Sigmoid colon (tissue), 7 donors: ENCODE data around the gene STAC. TPM values are rescaled to one million over a fixed set of nuclear protein-coding genes. Genes with fewer than 3 reads are reported as not detected.

Source experiments
- DNase-seq: peaks from one replicate; pipeline ENCODE4 v3.0.0-alpha.2; 2019
- H3K27ac ChIP-seq, 4 donors: fragments of 200-600 bp; sonication (generic); one replicate each; pipeline ENCODE4 v1.5.1; 2016 to 2019; ENCODE audit warnings: mild to moderate bottlenecking in 1 of 4
- H3K27me3 ChIP-seq, 3 donors: fragments of 200-600 bp; sonication (generic); one replicate each; pipeline ENCODE4 v1.5.1; 2019; ENCODE audit warnings: mild to moderate bottlenecking in 1 of 3
- H3K36me3 ChIP-seq, 4 donors: fragments of 200-600 bp; sonication (generic); one replicate each; pipeline ENCODE4 v1.5.1; 2016 to 2019
- H3K4me1 ChIP-seq, 4 donors: fragments of 200-600 bp; sonication (generic); one replicate each; pipeline ENCODE4 v1.5.1; 2017 to 2019
- H3K4me3 ChIP-seq, 4 donors: fragments of 200-600 bp; sonication (generic); one replicate each; pipeline ENCODE4 v1.5.1; 2017 to 2019; ENCODE audit warnings: mild to moderate bottlenecking in 2 of 4, moderate library complexity in 1 of 4
- H3K9me3 ChIP-seq, 4 donors: fragments of 200-600 bp in 3 of 4; sonication (generic) in 3 of 4; one replicate each; pipeline versions ENCODE4 v1.5.1 to v1.6.1; 2013 to 2019
- CTCF ChIP-seq, 4 experiments: fragments of 450-650 bp in 3 of 4; fragments of 200-600 bp in 1 of 4; IDR thresholded peaks; one replicate each; pipeline ENCODE4 v1.5.1; 2016 to 2019; ENCODE audit warnings: antibody characterized with exemption in 4 of 4, mild to moderate bottlenecking in 3 of 4, moderate library complexity in 2 of 4
- EP300 ChIP-seq, 4 donors: sonication (generic); formaldehyde crosslinking; IDR thresholded peaks; one replicate each; pipeline ENCODE4 v1.6.1; 2017; ENCODE audit warnings: antibody characterized with exemption in 4 of 4
- POLR2A ChIP-seq, 2 donors: fragments of 450-650 bp; IDR thresholded peaks; one replicate each; pipeline ENCODE4 v1.6.1; 2016; ENCODE audit warnings: antibody characterized with exemption in 2 of 2, mild to moderate bottlenecking in 2 of 2, moderate library complexity in 2 of 2
- POLR2AphosphoS5 ChIP-seq, 4 donors: sonication (generic); formaldehyde crosslinking; IDR thresholded peaks; one replicate each; pipeline ENCODE4 v1.6.1; 2017; ENCODE audit warnings: antibody characterized with exemption in 4 of 4
- WGBS, 2 donors: extraction: QIAGEN DNeasy Blood & Tissue Kit; methylation state at CpG; one replicate each; pipeline ENCODE4 v1.1.7; 2013; 5-methylcytosine and 5-hydroxymethylcytosine counted together
- intact Hi-C: fragments of 100-400 bp; cut with DNase I; formaldehyde crosslinking; loops from one replicate; pipeline ENCODE4 v1.15.1; 2023
- polyA plus RNA-seq, 3 donors: library from polyadenylated mRNA; stranded (reverse); fragments of 200-250 nt; gene quantifications; one replicate each; pipeline ENCODE4 v1.2.3, GENCODE V29; 2013
- total RNA-seq, 4 donors: library from RNA; depleted of rRNA; stranded (reverse); fragments of >200 nt; gene quantifications; one replicate each; pipeline ENCODE4 v1.1.0, GENCODE V29; 2016
- donor health status: healthy with polysubstance abuse.
- donor health status: Bipolar disorder and iron deficiency.
- donor health status: healthy.

Gene STAC
- total and polyA plus RNA-seq, 7 donors, result 0.42 to 39.6 (median 17.4) TPM; not detected in 2

- no peak for TF ChIP-seq POLR2A (IDR thresholded peaks at IDR 0.05)
- no peak for TF ChIP-seq EP300 (IDR thresholded peaks at IDR 0.05)
- no peak for TF ChIP-seq CTCF (IDR thresholded peaks at IDR 0.05)
- TF ChIP-seq POLR2AphosphoS5 (IDR thresholded peaks at IDR 0.05), result no peak
- H3K4me1 ChIP-seq, result no peaks in the 10 kb centered on the region
- no peaks in the 10 kb centered on the region for H3K27me3 ChIP-seq
- intact Hi-C loops, result no loop called here
- peaks cover 0 to 4% (median 0%) of the 10 kb centered on the region in 4 donors for H3K9me3 ChIP-seq
- H3K36me3 ChIP-seq, result no peaks in the 10 kb centered on the region
- WGBS, 2 donors, result 49 to 70% methylated on average over 2 of the region's 2 CpGs
- no peak overlapping the region for H3K4me3 ChIP-seq
- no peak overlapping the region for H3K27ac ChIP-seq
- no peak for DNase-seq
Measured at GRCh38 chr3:36417237-36417636, 36.9 kb downstream of the STAC start.

- WGBS, 2 donors, result 83 to 85% methylated on average over 1 of the region's 1 CpG
Measured at GRCh38 chr3:36418296-36418695, 38.0 kb downstream of the STAC start.

GRCh38 chr3:36428445-36428844 lies 48.1 kb downstream of the STAC start:
- Histone ChIP-seq H3K9me3 (no peaks in the 10 kb centered on the region), H3K4me3 (no peak overlapping the region), H3K4me1 (no peaks in the 10 kb centered on the region), H3K27ac (no peak overlapping the region), H3K27me3 (no peaks in the 10 kb centered on the region), H3K36me3 (no peaks in the 10 kb centered on the region)
- no peak for TF ChIP-seq POLR2AphosphoS5 (IDR thresholded peaks at IDR 0.05)
- TF ChIP-seq EP300 (IDR thresholded peaks at IDR 0.05), result no peak
- no peak for TF ChIP-seq POLR2A (IDR thresholded peaks at IDR 0.05)
- intact Hi-C loops, result no loop called here
- 82% methylated on average over 4 of the region's 4 CpGs for WGBS, 2 donors
- no peak for DNase-seq

More at GRCh38 chr3:36418296-36418695, 38.0 kb downstream of the STAC start:
- Histone ChIP-seq H3K36me3 (no peaks in the 10 kb centered on the region), H3K9me3 (peaks cover 0 to 4% (median 0%) of the 10 kb centered on the region in 4 donors), H3K27me3 (no peaks in the 10 kb centered on the region), H3K27ac (no peak overlapping the region), H3K4me1 (no peaks in the 10 kb centered on the region), H3K4me3 (no peak overlapping the region)
- DNase-seq, result no peak
- intact Hi-C loops, result no loop called here
- no peak for TF ChIP-seq EP300 (IDR thresholded peaks at IDR 0.05)
- TF ChIP-seq POLR2AphosphoS5 (IDR thresholded peaks at IDR 0.05), result no peak
- no peak for TF ChIP-seq POLR2A (IDR thresholded peaks at IDR 0.05)
- TF ChIP-seq CTCF (IDR thresholded peaks at IDR 0.05), result no peak

- DNase-seq, result no peak
- intact Hi-C loops, result no loop called here
- 89 to 93% methylated on average over 3 of the region's 3 CpGs for WGBS, 2 donors
- no peaks in the 10 kb centered on the region for H3K36me3 ChIP-seq
- no peaks in the 10 kb centered on the region for H3K27me3 ChIP-seq
- H3K27ac ChIP-seq, result no peak overlapping the region
- H3K4me3 ChIP-seq, result no peak overlapping the region
- H3K4me1 ChIP-seq, result no peaks in the 10 kb centered on the region
- TF ChIP-seq POLR2AphosphoS5 (IDR thresholded peaks at IDR 0.05), result no peak
- H3K9me3 ChIP-seq, result no peaks in the 10 kb centered on the region
Measured at GRCh38 chr3:36429986-36430485, 49.7 kb downstream of the STAC start.

GRCh38 chr3:36433511-36433910 lies 53.2 kb downstream of the STAC start:
- intact Hi-C loops, result no loop called here

More at GRCh38 chr3:36433511-36433910, 53.2 kb downstream of the STAC start:
- no peak overlapping the region for H3K4me3 ChIP-seq
- H3K27ac ChIP-seq, result no peak overlapping the region
- no peaks in the 10 kb centered on the region for H3K9me3 ChIP-seq
- no peak for DNase-seq
- H3K36me3 ChIP-seq, result no peaks in the 10 kb centered on the region
- TF ChIP-seq POLR2AphosphoS5 (IDR thresholded peaks at IDR 0.05) (no peak), EP300 (IDR thresholded peaks at IDR 0.05) (no peak), POLR2A (IDR thresholded peaks at IDR 0.05) (no peak), CTCF (IDR thresholded peaks at IDR 0.05) (no peak)
- H3K4me1 ChIP-seq, result no peaks in the 10 kb centered on the region
- no peaks in the 10 kb centered on the region for H3K27me3 ChIP-seq
